ENCODE measurements around the gene RET. TPM values are rescaled to one million over a fixed set of nuclear protein-coding genes. Genes with fewer than 3 reads are reported as not detected.

Gene RET
- total RNA-seq, 1 donor from 2014 or later = 1.1 TPM

DNA sequence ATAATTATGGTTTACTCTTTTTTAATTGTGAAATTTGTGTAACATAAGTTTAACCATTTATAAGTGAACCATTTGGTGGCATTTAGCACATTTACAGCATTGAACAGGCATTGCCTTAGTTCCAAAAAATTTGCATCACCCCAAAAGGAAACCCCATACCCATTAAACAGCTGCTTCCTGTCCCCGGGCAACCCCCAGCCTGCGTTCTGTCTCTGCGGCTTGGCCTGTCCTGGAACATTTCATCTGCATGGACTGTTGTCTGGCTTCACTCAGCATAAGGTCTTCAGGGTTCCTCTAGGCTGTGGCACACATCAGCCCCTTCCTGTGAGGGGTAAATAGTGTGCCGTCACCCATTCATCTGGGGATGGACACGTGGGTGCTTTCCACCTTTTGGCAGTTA, 6.9 kb downstream of the RET start:
- Histone ChIP-seq H3K36me3 (ENCODE audit: insufficient read depth, low read length) (no peaks in the 10 kb centered on the region), H3K79me2 (ENCODE audit: insufficient read depth, low read length) (no peaks in the 10 kb centered on the region), H3K4me2 (ENCODE audit: low read length) (no peak overlapping the region), H3K4me1 (ENCODE audit: insufficient read depth, low read length) (no peaks in the 10 kb centered on the region), H3K9me3 (ENCODE audit: insufficient read depth, low read depth, low read length) (no peaks in the 10 kb centered on the region), H3K27ac (ENCODE audit: low read depth, low read length) (no peak overlapping the region), H3K9ac (ENCODE audit: low read length) (no peak overlapping the region), H4K20me1 (ENCODE audit: insufficient read depth, low read length) (no peaks in the 10 kb centered on the region), H2AFZ (ENCODE audit: low read depth, low read length) (no peak overlapping the region), H3K4me3 (ENCODE audit: insufficient read depth, low read depth, low read length) (no peak overlapping the region), H3K27me3 (ENCODE audit: insufficient read depth, low read length) (peaks cover under 1% of the 10 kb centered on the region)
- Mint-ChIP-seq H3K9me3 (ENCODE audit: unreplicated experiment) (peaks cover 1% of the 10 kb centered on the region), H3K27me3 (ENCODE audit: low read depth, unreplicated experiment) (peaks cover 71% of the 10 kb centered on the region), H3K27ac (ENCODE audit: unreplicated experiment) (no peak overlapping the region), H3K4me1 (ENCODE audit: low read depth, unreplicated experiment) (no peaks in the 10 kb centered on the region), H3K4me3 (ENCODE audit: unreplicated experiment) (no peak overlapping the region), H3K36me3 (ENCODE audit: low read depth, unreplicated experiment) (peaks cover 2% of the 10 kb centered on the region)
- TF ChIP-seq, protein P1, sequence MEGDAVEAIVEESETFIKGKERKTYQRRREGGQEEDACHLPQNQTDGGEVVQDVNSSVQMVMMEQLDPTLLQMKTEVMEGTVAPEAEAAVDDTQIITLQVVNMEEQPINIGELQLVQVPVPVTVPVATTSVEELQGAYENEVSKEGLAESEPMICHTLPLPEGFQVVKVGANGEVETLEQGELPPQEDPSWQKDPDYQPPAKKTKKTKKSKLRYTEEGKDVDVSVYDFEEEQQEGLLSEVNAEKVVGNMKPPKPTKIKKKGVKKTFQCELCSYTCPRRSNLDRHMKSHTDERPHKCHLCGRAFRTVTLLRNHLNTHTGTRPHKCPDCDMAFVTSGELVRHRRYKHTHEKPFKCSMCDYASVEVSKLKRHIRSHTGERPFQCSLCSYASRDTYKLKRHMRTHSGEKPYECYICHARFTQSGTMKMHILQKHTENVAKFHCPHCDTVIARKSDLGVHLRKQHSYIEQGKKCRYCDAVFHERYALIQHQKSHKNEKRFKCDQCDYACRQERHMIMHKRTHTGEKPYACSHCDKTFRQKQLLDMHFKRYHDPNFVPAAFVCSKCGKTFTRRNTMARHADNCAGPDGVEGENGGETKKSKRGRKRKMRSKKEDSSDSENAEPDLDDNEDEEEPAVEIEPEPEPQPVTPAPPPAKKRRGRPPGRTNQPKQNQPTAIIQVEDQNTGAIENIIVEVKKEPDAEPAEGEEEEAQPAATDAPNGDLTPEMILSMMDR (IDR thresholded peaks at IDR 0.05; ENCODE audit: insufficient read depth, low read depth, low read length) = no peak
- TF ChIP-seq EZH2 (IDR thresholded peaks at IDR 0.05; ENCODE audit: insufficient read depth, low read length) = no peak
- no peak for DNase-seq (ENCODE audit: low read depth)
- FAIRE-seq = no peak

GRCh38 chr10:43084812-43085211, 7.9 kb downstream of the RET start:
- H3K4me2 ChIP-seq (ENCODE audit: low read length) = no peak overlapping the region
- DNase-seq (ENCODE audit: low read depth) (no peak), FAIRE-seq (no peak)
- Mint-ChIP-seq H3K9me3 (ENCODE audit: unreplicated experiment) (peaks cover 1% of the 10 kb centered on the region), H3K27ac (ENCODE audit: unreplicated experiment) (no peak overlapping the region), H3K4me3 (ENCODE audit: unreplicated experiment) (no peak overlapping the region), H3K27me3 (ENCODE audit: low read depth, unreplicated experiment) (peaks cover 63% of the 10 kb centered on the region), H3K36me3 (ENCODE audit: low read depth, unreplicated experiment) (peaks cover 2% of the 10 kb centered on the region), H3K4me1 (ENCODE audit: low read depth, unreplicated experiment) (no peaks in the 10 kb centered on the region)
- no peaks in the 10 kb centered on the region for H3K9me3 ChIP-seq (ENCODE audit: insufficient read depth, low read depth, low read length)
- H4K20me1 ChIP-seq (ENCODE audit: insufficient read depth, low read length) = no peaks in the 10 kb centered on the region
- H3K4me1 ChIP-seq (ENCODE audit: insufficient read depth, low read length) = no peaks in the 10 kb centered on the region
- no peaks in the 10 kb centered on the region for H3K27me3 ChIP-seq (ENCODE audit: insufficient read depth, low read length)
- no peak for TF ChIP-seq EZH2 (IDR thresholded peaks at IDR 0.05; ENCODE audit: insufficient read depth, low read length)
- TF ChIP-seq, protein P1 (IDR thresholded peaks at IDR 0.05; ENCODE audit: insufficient read depth, low read depth, low read length) = no peak
- no peaks in the 10 kb centered on the region for H3K36me3 ChIP-seq (ENCODE audit: insufficient read depth, low read length)
- no peak overlapping the region for H3K9ac ChIP-seq (ENCODE audit: low read length)
- H3K27ac ChIP-seq (ENCODE audit: low read depth, low read length) = no peak overlapping the region
- no peak overlapping the region for H2AFZ ChIP-seq (ENCODE audit: low read depth, low read length)
- H3K4me3 ChIP-seq (ENCODE audit: insufficient read depth, low read depth, low read length) = no peak overlapping the region
- no peaks in the 10 kb centered on the region for H3K79me2 ChIP-seq (ENCODE audit: insufficient read depth, low read length)

DNA sequence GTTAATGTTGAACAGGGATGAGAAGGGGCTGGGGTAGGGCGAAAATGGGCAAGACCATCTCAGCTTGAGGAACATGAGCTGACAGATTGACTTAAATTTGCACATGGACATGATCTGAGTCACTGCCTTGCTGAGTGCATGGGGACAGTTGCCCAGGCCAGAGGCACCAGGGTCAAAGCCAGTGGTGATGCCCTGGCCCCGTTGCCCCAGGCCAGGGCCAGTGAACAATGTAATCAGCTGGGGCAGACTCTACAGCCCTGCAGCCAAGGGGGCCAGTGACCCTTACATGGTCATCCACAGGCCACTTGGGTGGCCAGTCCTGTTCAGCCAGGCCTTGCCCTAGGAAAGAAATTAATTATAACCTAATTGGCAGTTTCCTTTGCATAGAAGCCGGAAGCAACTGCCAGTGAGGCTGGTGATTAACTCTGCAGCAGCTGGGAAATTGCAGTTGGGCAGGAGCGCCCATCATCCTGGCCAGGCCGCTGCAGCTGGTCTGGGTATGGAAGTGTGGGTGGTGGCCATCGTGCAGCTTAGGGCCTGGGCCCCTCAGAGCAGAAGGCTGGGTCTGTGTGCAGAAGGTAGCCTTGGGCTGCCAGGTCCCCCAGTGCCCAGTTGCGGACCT, 9.6 kb downstream of the RET start:
- H2AFZ ChIP-seq (ENCODE audit: low read depth, low read length) = no peak overlapping the region

More for the DNA sequence above, 9.6 kb downstream of the RET start:
- FAIRE-seq (no peak), DNase-seq (ENCODE audit: low read depth) (no peak)
- Mint-ChIP-seq H3K4me3 (ENCODE audit: unreplicated experiment) (no peak overlapping the region), H3K27me3 (ENCODE audit: low read depth, unreplicated experiment) (peaks cover 50% of the 10 kb centered on the region), H3K4me1 (ENCODE audit: low read depth, unreplicated experiment) (no peaks in the 10 kb centered on the region), H3K36me3 (ENCODE audit: low read depth, unreplicated experiment) (peaks cover 2% of the 10 kb centered on the region), H3K9me3 (ENCODE audit: unreplicated experiment) (peaks cover 1% of the 10 kb centered on the region), H3K27ac (ENCODE audit: unreplicated experiment) (no peak overlapping the region)
- H4K20me1 ChIP-seq (ENCODE audit: insufficient read depth, low read length) = no peaks in the 10 kb centered on the region
- H3K9ac ChIP-seq (ENCODE audit: low read length) = no peak overlapping the region
- no peaks in the 10 kb centered on the region for H3K27me3 ChIP-seq (ENCODE audit: insufficient read depth, low read length)
- no peak overlapping the region for H3K4me3 ChIP-seq (ENCODE audit: insufficient read depth, low read depth, low read length)
- H3K4me2 ChIP-seq (ENCODE audit: low read length) = no peak overlapping the region
- no peak for TF ChIP-seq EZH2 (IDR thresholded peaks at IDR 0.05; ENCODE audit: insufficient read depth, low read length)
- TF ChIP-seq, protein P1 (IDR thresholded peaks at IDR 0.05; ENCODE audit: insufficient read depth, low read depth, low read length) = no peak
- no peaks in the 10 kb centered on the region for H3K9me3 ChIP-seq (ENCODE audit: insufficient read depth, low read depth, low read length)
- no peaks in the 10 kb centered on the region for H3K79me2 ChIP-seq (ENCODE audit: insufficient read depth, low read length)
- no peaks in the 10 kb centered on the region for H3K4me1 ChIP-seq (ENCODE audit: insufficient read depth, low read length)
- H3K36me3 ChIP-seq (ENCODE audit: insufficient read depth, low read length) = no peaks in the 10 kb centered on the region
- no peak overlapping the region for H3K27ac ChIP-seq (ENCODE audit: low read depth, low read length)
